ENCODE measurements around the gene NCKAP5. TPM values are rescaled to one million over a fixed set of nuclear protein-coding genes. Genes with fewer than 3 reads are reported as not detected.

NCKAP5 gene
- total and polyA plus RNA-seq, 9 of the 15 experiments (the other 6 are each of a cell fraction or from before 2014, with no cell fraction given) = not detected

GRCh38 chr2:133324150-133324561 is 244.1 kb downstream of the NCKAP5 start (continued):
- no peak for TF ChIP-seq ZNF561 (CRISPR knock-in tag; conservative IDR thresholded peaks at IDR 0.05)

- no peak overlapping the region for H3K9ac ChIP-seq (ENCODE audit: insufficient read depth in 1 of 2, low read depth in 2 of 2, low read length in 2 of 2)
- no peak overlapping the region for H2AFZ ChIP-seq (ENCODE audit: low read depth, low read length)
- BruUV-seq (replicated peaks) = no TSS peak
- no peaks in the 10 kb centered on the region for H3K27me3 ChIP-seq (ENCODE audit: control insufficient read depth in 2 of 2, insufficient read depth in 2 of 2, low read length in 2 of 2)
- no peaks in the 10 kb centered on the region for H3K79me2 ChIP-seq (ENCODE audit: control insufficient read depth, insufficient read depth, low read length)
- H3K4me2 ChIP-seq (ENCODE audit: insufficient read depth, low read length) = no peak overlapping the region
- in situ Hi-C loops (cut with MboI) = no loop called here
- H3K4me3 ChIP-seq = no peak overlapping the region
- no peaks in the 10 kb centered on the region for H3K36me3 ChIP-seq (ENCODE audit: control insufficient read depth, insufficient read depth, low read length)
- intact Hi-C loops (cut with micrococcal nuclease) = no loop called here
- no peak for TF ChIP-seq KAT8 (IDR thresholded peaks at IDR 0.05; ENCODE audit: low read depth)
- no peak for TF ChIP-seq TEAD1 (CRISPR knock-in tag; IDR thresholded peaks at IDR 0.05)
- TF ChIP-seq RREB1 (CRISPR knock-in tag; IDR thresholded peaks at IDR 0.05) = no peak
- no peak for TF ChIP-seq KLF10 (CRISPR knock-in tag; IDR thresholded peaks at IDR 0.05)
- TF ChIP-seq CBX5 (IDR thresholded peaks at IDR 0.05; ENCODE audit: borderline replicate concordance, low read depth) = no peak
- no peak for TF ChIP-seq DNMT1 (IDR thresholded peaks at IDR 0.05)
- no peak for TF ChIP-seq PCBP2 (IDR thresholded peaks at IDR 0.05; ENCODE audit: low read depth, low read length, poor library complexity, severe bottlenecking)
- no peak for TF ChIP-seq HNRNPL (IDR thresholded peaks at IDR 0.05; ENCODE audit: low read depth, low read length)
- no peak for TF ChIP-seq MYBL2 (IDR thresholded peaks at IDR 0.05; ENCODE audit: low read depth)
- TF ChIP-seq MYBL2 (CRISPR knock-in tag; IDR thresholded peaks at IDR 0.05; ENCODE audit: borderline replicate concordance) = no peak
- TF ChIP-seq POLR2AphosphoS5 (IDR thresholded peaks at IDR 0.05; ENCODE audit: control insufficient read depth, insufficient read depth, low read depth, low read length) = no peak
- TF ChIP-seq KLF16 (IDR thresholded peaks at IDR 0.05) = no peak
- TF ChIP-seq ZNF197 (CRISPR knock-in tag; IDR thresholded peaks at IDR 0.05; ENCODE audit: low read depth) = no peak
- TF ChIP-seq KLF13 (tag; IDR thresholded peaks at IDR 0.05; ENCODE audit: borderline replicate concordance, low read depth) = no peak
- ChIA-PET POLR2A (no interaction called here), CTCF (ENCODE audit: low intra/inter-chr PET ratio) (no interaction called here)
- H3K9me3 ChIP-seq (replicated peaks; ENCODE audit: control insufficient read depth, insufficient read depth, low read depth, low read length) = no peaks in the 10 kb centered on the region
- WGBS (ENCODE audit: insufficient coverage, low coverage, missing lambda C conversion rate) = 0% methylated on average over 1 of the region's 1 CpG
- FAIRE-seq = no peak
- H3K9me1 ChIP-seq (ENCODE audit: control insufficient read depth, insufficient read depth, low read length) = no peaks in the 10 kb centered on the region
- ATAC-seq = no peak
- H3K4me1 ChIP-seq (replicated peaks in 1 of 2; ENCODE audit: control insufficient read depth in 2 of 2, insufficient read depth in 2 of 2, low read length in 2 of 2) = no peaks in the 10 kb centered on the region
- no peak overlapping the region for H3K27ac ChIP-seq (ENCODE audit: extremely low read depth, low read depth, low read length)
- no peaks in the 10 kb centered on the region for H4K20me1 ChIP-seq (replicated peaks; ENCODE audit: control insufficient read depth, insufficient read depth, low read length)
- no peak for DNase-seq (ENCODE audit: extremely low read depth in 1 of 4, low spot score in 3 of 4)
Observed at GRCh38 chr2:133322909-133323308, 245.4 kb downstream of the NCKAP5 start.

Measured in K562 (cell line).